Prostate gland (tissue), 2 donors: ENCODE measurements around the gene SPAG4. TPM values are rescaled to one million over a fixed set of nuclear protein-coding genes. Genes with fewer than 3 reads are reported as not detected.

Source experiments
- DNase-seq: peaks from one replicate; pipeline ENCODE4 v3.0.0-alpha.2; 2019; ENCODE audit warnings: low spot score
- H3K27ac ChIP-seq, 2 donors: fragments of 200-600 bp; sonication (generic); 2 replicates each; pipeline ENCODE4 v1.5.1; 2017 to 2019
- H3K27me3 ChIP-seq: fragments of 200-600 bp; sonication (generic); replicated peaks from 2 replicates; pipeline ENCODE4 v1.5.1; 2019; ENCODE audit not compliant: insufficient read depth
- H3K36me3 ChIP-seq, 2 donors: fragments of 200-600 bp; sonication (generic); 1 replicate in 1 of 2; 2 replicates in 1 of 2; pipeline versions ENCODE4 v1.5.1 to v1.8.1; 2017 to 2019
- H3K4me1 ChIP-seq: fragments of 200-600 bp; sonication (generic); replicated peaks from 2 replicates; pipeline ENCODE4 v1.5.1; 2019
- H3K4me3 ChIP-seq, 2 donors: fragments of 200-600 bp; sonication (generic); 2 replicates each; pipeline ENCODE4 v1.5.1; 2017 to 2019
- H3K9me3 ChIP-seq: fragments of 200-600 bp; sonication (generic); 2 replicates; pipeline ENCODE4 v1.5.1; 2017
- POLR2A ChIP-seq: fragments of 450-650 bp; IDR thresholded peaks from one replicate; pipeline ENCODE4 v1.6.1; 2016; ENCODE audit warnings: antibody characterized with exemption, mild to moderate bottlenecking
- POLR2AphosphoS5 ChIP-seq: sonication (generic); formaldehyde crosslinking; IDR thresholded peaks from one replicate; pipeline ENCODE4 v1.6.1; 2017; ENCODE audit warnings: antibody characterized with exemption
- WGBS: methylation state at CpG from one replicate; pipeline ENCODE4 v1.1.5; 2018; 5-methylcytosine and 5-hydroxymethylcytosine counted together
- intact Hi-C: fragments of 100-400 bp; cut with DNase I; formaldehyde crosslinking; loops from one replicate; pipeline ENCODE4 v1.14.2; 2022
- total RNA-seq, 2 donors: library from RNA; depleted of rRNA; stranded (reverse); fragments of >200 nt; gene quantifications; one replicate each; pipeline ENCODE4 v1.1.0, GENCODE V29; 2016
- TF ChIP-seq, protein P1 (sequence below), 4 experiments: fragments of 200-600 bp in 2 of 4; fragments of 450-650 bp in 2 of 4; sonication (generic) in 2 of 4; IDR thresholded peaks; 1 replicate in 3 of 4; 2 replicates in 1 of 4; pipeline ENCODE4 v1.5.1; 2016 to 2019; ENCODE audit warnings: antibody characterized with exemption in 4 of 4, mild to moderate bottlenecking in 2 of 4, moderate library complexity in 2 of 4

The SPAG4 gene
- total RNA-seq, 2 donors from 2014 or later: 0.91 to 10.4 TPM

DNA sequence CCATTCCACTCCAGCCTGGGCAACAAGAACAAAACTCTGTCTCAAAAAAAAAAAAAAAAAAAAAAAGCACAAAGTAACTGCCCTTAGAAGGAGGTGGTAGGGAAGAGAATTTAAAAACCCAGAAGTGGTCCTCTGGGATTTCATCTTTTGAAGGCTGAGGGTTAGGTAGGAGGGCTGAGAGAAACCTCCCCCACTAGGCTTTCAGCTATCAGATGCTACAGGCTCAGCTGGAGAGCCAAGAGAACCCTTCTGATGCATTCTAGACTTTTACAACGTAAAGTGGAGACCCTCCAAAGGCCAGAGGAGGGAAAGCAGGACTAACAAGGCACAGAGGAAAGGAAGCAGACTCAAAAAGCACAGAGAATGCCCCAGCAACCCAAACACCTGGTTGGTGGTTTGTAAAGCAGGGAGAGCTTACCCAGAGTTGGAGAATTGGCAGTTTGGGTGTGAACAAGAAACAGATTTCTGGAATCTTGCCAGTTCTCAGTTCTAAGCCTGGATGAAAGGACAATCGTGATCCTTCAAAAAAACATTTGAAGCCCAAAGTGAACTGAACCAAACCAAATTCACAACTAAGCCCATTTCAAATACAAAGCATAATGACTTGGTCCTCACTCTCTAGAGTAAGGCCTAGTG lies 23.2 kb upstream of the SPAG4 start:
- no peaks in the 10 kb centered on the region for H3K27me3 ChIP-seq
- TF ChIP-seq, protein P1, sequence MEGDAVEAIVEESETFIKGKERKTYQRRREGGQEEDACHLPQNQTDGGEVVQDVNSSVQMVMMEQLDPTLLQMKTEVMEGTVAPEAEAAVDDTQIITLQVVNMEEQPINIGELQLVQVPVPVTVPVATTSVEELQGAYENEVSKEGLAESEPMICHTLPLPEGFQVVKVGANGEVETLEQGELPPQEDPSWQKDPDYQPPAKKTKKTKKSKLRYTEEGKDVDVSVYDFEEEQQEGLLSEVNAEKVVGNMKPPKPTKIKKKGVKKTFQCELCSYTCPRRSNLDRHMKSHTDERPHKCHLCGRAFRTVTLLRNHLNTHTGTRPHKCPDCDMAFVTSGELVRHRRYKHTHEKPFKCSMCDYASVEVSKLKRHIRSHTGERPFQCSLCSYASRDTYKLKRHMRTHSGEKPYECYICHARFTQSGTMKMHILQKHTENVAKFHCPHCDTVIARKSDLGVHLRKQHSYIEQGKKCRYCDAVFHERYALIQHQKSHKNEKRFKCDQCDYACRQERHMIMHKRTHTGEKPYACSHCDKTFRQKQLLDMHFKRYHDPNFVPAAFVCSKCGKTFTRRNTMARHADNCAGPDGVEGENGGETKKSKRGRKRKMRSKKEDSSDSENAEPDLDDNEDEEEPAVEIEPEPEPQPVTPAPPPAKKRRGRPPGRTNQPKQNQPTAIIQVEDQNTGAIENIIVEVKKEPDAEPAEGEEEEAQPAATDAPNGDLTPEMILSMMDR (IDR thresholded peaks at IDR 0.05): no peak
- TF ChIP-seq POLR2A (no peak), POLR2AphosphoS5 (no peak)
- H3K4me3 ChIP-seq: no peak overlapping the region
- WGBS: 56% methylated on average over 2 of the region's 2 CpGs
- intact Hi-C loops: no loop called here
- H3K27ac ChIP-seq: no peak overlapping the region
- H3K9me3 ChIP-seq: no peaks in the 10 kb centered on the region
- H3K36me3 ChIP-seq: no peaks in the 10 kb centered on the region
- H3K4me1 ChIP-seq: no peaks in the 10 kb centered on the region
- no peak for DNase-seq

DNA sequence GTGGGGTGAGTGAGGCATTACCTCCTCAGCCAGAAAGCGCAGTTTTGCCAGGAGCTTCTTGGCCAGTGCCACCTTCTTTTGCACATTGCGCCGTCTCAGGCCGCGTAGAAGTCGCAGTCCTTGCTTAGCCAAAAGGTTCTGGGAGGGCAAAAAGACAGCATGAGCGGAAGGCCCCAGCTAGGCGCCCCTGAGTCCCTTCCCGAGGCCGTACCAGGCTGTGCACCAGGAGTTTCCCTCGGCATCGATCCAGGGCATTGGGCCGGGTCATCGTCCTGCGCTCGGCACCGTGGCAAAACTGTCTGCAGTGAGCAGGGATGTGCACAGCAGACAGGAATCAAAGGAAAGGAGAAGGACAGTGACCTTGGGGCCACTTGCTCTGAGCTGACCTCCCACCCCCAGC lies 20.2 kb upstream of the SPAG4 start:
- no peaks in the 10 kb centered on the region for H3K4me1 ChIP-seq
- no peaks in the 10 kb centered on the region for H3K9me3 ChIP-seq
- no peaks in the 10 kb centered on the region for H3K27me3 ChIP-seq
- no peak for DNase-seq
- intact Hi-C loops: no loop called here
- no peaks in the 10 kb centered on the region for H3K36me3 ChIP-seq
- no peak for TF ChIP-seq POLR2AphosphoS5
- TF ChIP-seq, protein P1 (IDR thresholded peaks at IDR 0.05): no peak
- no peak for TF ChIP-seq POLR2A
- no peak overlapping the region for H3K4me3 ChIP-seq
- no peak overlapping the region for H3K27ac ChIP-seq
- 90% methylated on average over 17 of the region's 17 CpGs for WGBS

DNA sequence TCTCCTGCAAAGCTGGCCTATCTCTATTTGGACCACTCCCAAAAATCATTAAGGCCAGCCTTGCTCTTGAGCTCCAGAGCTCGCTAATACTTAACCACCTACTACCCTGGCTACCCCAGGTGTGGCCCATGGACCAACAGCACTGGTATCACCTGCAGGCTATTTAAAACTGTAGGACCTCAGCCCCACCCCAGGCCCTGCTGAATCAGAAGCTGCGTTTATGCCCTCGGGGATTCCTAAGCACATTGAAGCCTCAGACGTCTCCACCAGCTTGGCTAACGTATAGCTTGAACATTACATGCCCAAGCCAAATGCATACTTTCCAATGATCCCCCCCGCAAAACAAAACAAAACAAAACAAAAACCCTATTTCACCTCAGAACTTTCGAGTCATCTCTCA lies 19.7 kb upstream of the SPAG4 start:
- H3K27ac ChIP-seq: no peak overlapping the region
- no peaks in the 10 kb centered on the region for H3K36me3 ChIP-seq
- H3K9me3 ChIP-seq: no peaks in the 10 kb centered on the region
- intact Hi-C loops: no loop called here
- H3K4me1 ChIP-seq: no peaks in the 10 kb centered on the region
- no peak overlapping the region for H3K4me3 ChIP-seq
- H3K27me3 ChIP-seq: no peaks in the 10 kb centered on the region
- 65% methylated on average over 7 of the region's 7 CpGs for WGBS
- TF ChIP-seq, protein P1 (IDR thresholded peaks at IDR 0.05): no peak
- TF ChIP-seq POLR2A: no peak
- no peak for TF ChIP-seq POLR2AphosphoS5
- no peak for DNase-seq

DNA sequence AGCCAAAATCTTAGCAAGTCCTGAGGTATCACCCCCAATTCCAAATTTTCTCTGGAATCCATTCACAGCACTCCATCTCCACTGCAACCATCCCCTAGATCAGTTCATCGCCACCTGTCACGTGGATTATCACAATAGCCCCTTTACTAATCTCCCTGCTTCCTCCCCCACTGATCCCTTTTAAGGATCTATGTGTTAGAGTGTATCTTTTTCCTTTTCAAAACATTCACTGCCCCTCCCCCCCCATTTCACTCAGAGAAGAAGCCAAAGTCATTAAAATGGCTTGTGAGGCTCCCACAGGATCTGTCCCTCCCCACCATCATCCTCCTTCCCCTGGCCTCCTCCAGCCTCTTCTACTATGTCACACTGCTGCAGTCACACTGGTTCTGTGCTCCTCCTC lies 18.4 kb upstream of the SPAG4 start:
- no peaks in the 10 kb centered on the region for H3K4me1 ChIP-seq
- TF ChIP-seq POLR2A (no peak), POLR2AphosphoS5 (no peak)
- TF ChIP-seq, protein P1 (IDR thresholded peaks at IDR 0.05): no peak
- no peak overlapping the region for H3K4me3 ChIP-seq
- H3K27me3 ChIP-seq: no peaks in the 10 kb centered on the region
- no peak overlapping the region for H3K27ac ChIP-seq
- 97% methylated on average over 2 of the region's 2 CpGs for WGBS
- no peak for DNase-seq
- intact Hi-C loops: no loop called here
- H3K36me3 ChIP-seq: no peaks in the 10 kb centered on the region
- no peaks in the 10 kb centered on the region for H3K9me3 ChIP-seq

DNA sequence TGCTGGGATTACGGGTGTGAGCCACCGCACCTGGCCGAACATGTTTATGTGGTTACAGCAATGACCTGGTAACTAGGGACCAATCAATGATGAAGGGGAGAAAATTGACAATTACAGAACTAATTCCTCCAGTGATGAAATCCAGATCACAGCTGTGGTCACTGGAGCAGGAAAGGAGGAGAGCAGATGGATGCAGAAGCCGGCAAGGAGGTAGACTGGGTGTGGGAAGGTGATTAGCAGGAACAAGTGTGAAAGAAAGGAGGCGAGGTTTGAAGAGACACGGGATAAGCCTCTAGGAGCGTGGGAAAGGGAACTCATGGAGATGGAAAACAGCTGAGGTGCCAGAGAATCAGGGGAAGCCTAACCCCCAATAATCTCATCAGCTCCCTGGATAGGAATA lies 17.2 kb upstream of the SPAG4 start:
- no peaks in the 10 kb centered on the region for H3K9me3 ChIP-seq
- H3K27me3 ChIP-seq: no peaks in the 10 kb centered on the region
- intact Hi-C loops: no loop called here
- H3K27ac ChIP-seq: no peak overlapping the region
- no peaks in the 10 kb centered on the region for H3K4me1 ChIP-seq
- DNase-seq: no peak
- WGBS: 73% methylated on average over 7 of the region's 7 CpGs
- no peaks in the 10 kb centered on the region for H3K36me3 ChIP-seq
- no peak overlapping the region for H3K4me3 ChIP-seq
- no peak for TF ChIP-seq POLR2A
- TF ChIP-seq, protein P1 (IDR thresholded peaks at IDR 0.05): no peak
- TF ChIP-seq POLR2AphosphoS5: no peak
